ENCODE measurements around the gene TMEM120B. TPM values are rescaled to one million over a fixed set of nuclear protein-coding genes. Genes with fewer than 3 reads are reported as not detected.

Gene TMEM120B
- polyA plus RNA-seq, 1 donor from 2014 or later: 9.8 TPM

- H2AFZ ChIP-seq (ENCODE audit: low read depth, low read length): no peak overlapping the region
- no peak overlapping the region for H3K27ac ChIP-seq (ENCODE audit: low read length)
- H3K27me3 ChIP-seq (ENCODE audit: insufficient read depth, low read depth, low read length): no peaks in the 10 kb centered on the region
- no peak overlapping the region for H3K4me3 ChIP-seq (ENCODE audit: low read length)
- H3K36me3 ChIP-seq (ENCODE audit: insufficient read depth, low read length): no peaks in the 10 kb centered on the region
- no peaks in the 10 kb centered on the region for H3K9me3 ChIP-seq (ENCODE audit: low read length)
- no peaks in the 10 kb centered on the region for H3K79me2 ChIP-seq (replicated peaks; ENCODE audit: insufficient read depth, low read length)
- TF ChIP-seq RAD21 (conservative IDR thresholded peaks at IDR 0.05) (no peak), MXI1 (conservative IDR thresholded peaks at IDR 0.05; ENCODE audit: poor library complexity, severe bottlenecking) (no peak), EP300 (conservative IDR thresholded peaks at IDR 0.05; ENCODE audit: poor library complexity, severe bottlenecking) (no peak), TAF1 (IDR thresholded peaks at IDR 0.05; ENCODE audit: low read depth) (no peak), CTCF (IDR thresholded peaks at IDR 0.05; ENCODE audit: poor library complexity, severe bottlenecking) (no peak), POLR2AphosphoS5 (IDR thresholded peaks at IDR 0.05) (no peak), EZH2 (IDR thresholded peaks at IDR 0.05; ENCODE audit: borderline replicate concordance, insufficient read depth, low read length, poor library complexity, severe bottlenecking) (no peak), REST (IDR thresholded peaks at IDR 0.05; ENCODE audit: borderline replicate concordance) (no peak), SMC3 (conservative IDR thresholded peaks at IDR 0.05; ENCODE audit: poor library complexity) (no peak)
- no peak overlapping the region for H3K4me2 ChIP-seq (ENCODE audit: low read length)
- no peak overlapping the region for H3K9ac ChIP-seq (ENCODE audit: low read length)
- no peaks in the 10 kb centered on the region for H3F3A ChIP-seq (ENCODE audit: insufficient read depth, low read length, poor library complexity, severe bottlenecking)
- no peaks in the 10 kb centered on the region for H4K20me1 ChIP-seq (ENCODE audit: insufficient read depth)
- H3K9me2 ChIP-seq (ENCODE audit: insufficient read depth, low read length): no peaks in the 10 kb centered on the region
Observed at GRCh38 chr12:121738340-121738858, 25.8 kb downstream of the TMEM120B start.

GRCh38 chr12:121740847-121741246 lies 28.3 kb downstream of the TMEM120B start:
- Histone ChIP-seq H3K79me2 (replicated peaks; ENCODE audit: insufficient read depth, low read length) (no peaks in the 10 kb centered on the region), H3F3A (ENCODE audit: insufficient read depth, low read length, poor library complexity, severe bottlenecking) (no peaks in the 10 kb centered on the region), H2AFZ (ENCODE audit: low read depth, low read length) (no peak overlapping the region), H3K4me2 (ENCODE audit: low read length) (no peak overlapping the region), H3K4me3 (ENCODE audit: low read length) (no peak overlapping the region), H3K27me3 (ENCODE audit: insufficient read depth, low read depth, low read length) (no peaks in the 10 kb centered on the region), H3K9me2 (ENCODE audit: insufficient read depth, low read length) (no peaks in the 10 kb centered on the region), H3K27ac (ENCODE audit: low read length) (no peak overlapping the region), H3K36me3 (ENCODE audit: insufficient read depth, low read length) (no peaks in the 10 kb centered on the region), H4K20me1 (ENCODE audit: insufficient read depth) (no peaks in the 10 kb centered on the region), H3K9ac (ENCODE audit: low read length) (no peak overlapping the region), H3K9me3 (ENCODE audit: low read length) (no peaks in the 10 kb centered on the region)
- TF ChIP-seq POLR2AphosphoS5 (IDR thresholded peaks at IDR 0.05) (no peak), EZH2 (IDR thresholded peaks at IDR 0.05; ENCODE audit: borderline replicate concordance, insufficient read depth, low read length, poor library complexity, severe bottlenecking) (no peak), SMC3 (conservative IDR thresholded peaks at IDR 0.05; ENCODE audit: poor library complexity) (no peak), RAD21 (conservative IDR thresholded peaks at IDR 0.05) (no peak), EP300 (conservative IDR thresholded peaks at IDR 0.05; ENCODE audit: poor library complexity, severe bottlenecking) (no peak), TAF1 (IDR thresholded peaks at IDR 0.05; ENCODE audit: low read depth) (no peak)
